HFF-Myc (cell line): ENCODE measurements around the gene SKP2.

Source experiments
- DNase-seq: peaks from one replicate; pipeline ENCODE4 v3.0.0-alpha.2; 2011; ENCODE audit warnings: low read depth; ENCODE audit errors: extremely low read depth
- H3K4me3 ChIP-seq: replicated peaks from 2 replicates; pipeline ENCODE4 v1.5.1; 2011; ENCODE audit warnings: low read depth, mild to moderate bottlenecking, control low read depth, low read length
- CTCF ChIP-seq: IDR thresholded peaks from 2 replicates; pipeline ENCODE4 v1.5.1; 2012; ENCODE audit warnings: mild to moderate bottlenecking, low read depth, low read length, control low read depth; ENCODE audit errors: missing control alignments

SKP2 gene

GRCh38 chr5:36214436-36214835 is 62.5 kb downstream of the SKP2 start:
- H3K4me3 ChIP-seq: no peak overlapping the region
- no peak for TF ChIP-seq CTCF
- no peak for DNase-seq

GRCh38 chr5:36215910-36216309 is 64.0 kb downstream of the SKP2 start:
- H3K4me3 ChIP-seq: no peak overlapping the region
- TF ChIP-seq CTCF: no peak
- DNase-seq: no peak

- no peak for TF ChIP-seq CTCF
- no peak for DNase-seq
These were observed 65.7 kb downstream of the SKP2 start for GRCh38 chr5:36217567-36217966.

GRCh38 chr5:36217988-36218387 is 66.1 kb downstream of the SKP2 start:
- H3K4me3 ChIP-seq: no peak overlapping the region
- TF ChIP-seq CTCF: no peak
- DNase-seq: no peak

More at GRCh38 chr5:36217567-36217966, 65.7 kb downstream of the SKP2 start:
- no peak overlapping the region for H3K4me3 ChIP-seq

- DNase-seq: no peak
- TF ChIP-seq CTCF: no peak
- H3K4me3 ChIP-seq: no peak overlapping the region
These were observed 70.7 kb downstream of the SKP2 start for GRCh38 chr5:36222620-36223019.

- no peak for DNase-seq
- no peak overlapping the region for H3K4me3 ChIP-seq
- no peak for TF ChIP-seq CTCF
These were observed 75.1 kb downstream of the SKP2 start for GRCh38 chr5:36227046-36227445.

- DNase-seq: no peak
- no peak for TF ChIP-seq CTCF
- H3K4me3 ChIP-seq: no peak overlapping the region
These were observed 76.6 kb downstream of the SKP2 start for GRCh38 chr5:36228505-36228904.
